Natural killer cell (primary cell): ENCODE measurements around the gene COPS2. TPM values are rescaled to one million over a fixed set of nuclear protein-coding genes. Genes with fewer than 3 reads are reported as not detected.

ENCODE experiments used
- ATAC-seq, 3 donors: fragments of 150-1000 bp in 2 of 3; fragments of 200-7000 bp in 1 of 3; cut with Tn5 transposase; 1 replicate in 1 of 3; 2 replicates in 2 of 3; pipeline ENCODE4 v1.10.0; 2021; ENCODE audit warnings: mild to moderate bottlenecking in 2 of 3, moderate library complexity in 2 of 3
- DNase-seq, 2 donors: peaks; one replicate each; pipeline versions ENCODE4 v3.0.0 to v3.0.0-alpha.2; 2013 to 2021; ENCODE audit warnings: mixed read lengths in 1 of 2
- H3K27ac ChIP-seq: one replicate; pipeline ENCODE4 v1.5.1; 2013; ENCODE audit warnings: mild to moderate bottlenecking, low read length
- H3K27me3 ChIP-seq: one replicate; pipeline ENCODE4 v1.6.1; 2013; ENCODE audit warnings: low read length; ENCODE audit not compliant: control insufficient read depth, insufficient read depth
- H3K36me3 ChIP-seq: one replicate; pipeline ENCODE4 v1.6.1; 2013; ENCODE audit warnings: low read length; ENCODE audit not compliant: control insufficient read depth, insufficient read depth
- H3K4me1 ChIP-seq: one replicate; pipeline ENCODE4 v1.6.1; 2013; ENCODE audit warnings: low read length; ENCODE audit not compliant: control insufficient read depth, insufficient read depth
- H3K4me3 ChIP-seq: one replicate; pipeline ENCODE4 v1.5.1; 2013; ENCODE audit warnings: low read length
- H3K9me3 ChIP-seq: one replicate; pipeline ENCODE4 v1.6.1; 2013; ENCODE audit warnings: low read length; ENCODE audit not compliant: control insufficient read depth, insufficient read depth
- H3K27ac Mint-ChIP-seq, 2 donors: one replicate each; pipeline ENCODE4 v1.8.0; 2022; ENCODE audit warnings: mild to moderate bottlenecking in 2 of 2, mixed read lengths in 2 of 2, moderate library complexity in 1 of 2
- H3K27me3 Mint-ChIP-seq, 2 donors: one replicate each; pipeline ENCODE4 v1.8.0; 2022; ENCODE audit warnings: low read depth in 2 of 2, mixed read lengths in 2 of 2
- H3K36me3 Mint-ChIP-seq: one replicate; pipeline ENCODE4 v1.8.0; 2022; ENCODE audit warnings: mixed read lengths
- H3K4me1 Mint-ChIP-seq, 2 donors: one replicate each; pipeline ENCODE4 v1.8.0; 2022; ENCODE audit warnings: mixed read lengths in 2 of 2
- H3K4me3 Mint-ChIP-seq: one replicate; pipeline ENCODE4 v1.8.0; 2022; ENCODE audit warnings: mild to moderate bottlenecking, moderate library complexity, mixed read lengths
- H3K9me3 Mint-ChIP-seq, 2 donors: one replicate each; pipeline ENCODE4 v1.8.0; 2022; ENCODE audit warnings: mixed read lengths in 2 of 2
- WGBS: methylation state at CpG from one replicate; pipeline ENCODE4 v1.1.7; 2013; ENCODE audit warnings: missing lambda C conversion rate; ENCODE audit not compliant: insufficient coverage; 5-methylcytosine and 5-hydroxymethylcytosine counted together
- intact Hi-C: fragments of 100-400 bp; cut with micrococcal nuclease; formaldehyde crosslinking; loops from one replicate; pipeline ENCODE4 v1.14.2; 2022
- total RNA-seq, 4 donors: library from RNA; stranded (reverse); fragments of 120-200 nt in 1 of 4; gene quantifications; one replicate each; pipeline versions ENCODE4 v1.2.3 to v1.2.4, GENCODE V29; 2013 to 2022
- TF ChIP-seq, protein P1 (sequence below): fragments of 200-600 bp; IDR thresholded peaks from one replicate; pipeline ENCODE4 v1.8.0; 2022; ENCODE audit warnings: antibody characterized with exemption

COPS2 gene
- total RNA-seq, 3 donors from 2014 or later (not counting 1 experiment from before 2014, with no cell fraction given): 77.6 to 90.7 (median 89.3) TPM

DNA sequence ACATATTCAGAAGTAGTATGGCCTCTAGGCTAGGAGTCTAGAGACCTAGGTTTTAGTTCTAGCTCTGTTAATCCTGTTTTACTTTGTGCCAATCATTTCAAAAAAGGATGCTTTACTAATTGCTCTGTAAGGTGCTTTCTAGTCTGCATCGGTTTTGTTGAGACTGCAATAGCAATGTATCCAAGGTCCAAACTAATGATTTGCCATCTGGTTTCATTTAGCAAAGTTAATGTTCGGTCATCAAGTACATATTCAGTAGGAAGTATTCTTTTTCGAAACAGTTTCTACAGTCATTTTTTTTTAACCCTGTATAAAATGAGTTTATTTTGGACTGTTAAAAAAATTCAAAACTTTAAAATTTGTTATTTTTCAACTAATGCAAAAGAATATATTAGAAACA lies 12.6 kb upstream of the COPS2 start:
- Mint-ChIP-seq H3K36me3 (no peaks in the 10 kb centered on the region), H3K27me3 (no peaks in the 10 kb centered on the region), H3K4me1 (peaks cover 34% of the 10 kb centered on the region in 2 donors), H3K9me3 (no peaks in the 10 kb centered on the region), H3K4me3 (no peak overlapping the region), H3K27ac (no peak overlapping the region)
- TF ChIP-seq, protein P1, sequence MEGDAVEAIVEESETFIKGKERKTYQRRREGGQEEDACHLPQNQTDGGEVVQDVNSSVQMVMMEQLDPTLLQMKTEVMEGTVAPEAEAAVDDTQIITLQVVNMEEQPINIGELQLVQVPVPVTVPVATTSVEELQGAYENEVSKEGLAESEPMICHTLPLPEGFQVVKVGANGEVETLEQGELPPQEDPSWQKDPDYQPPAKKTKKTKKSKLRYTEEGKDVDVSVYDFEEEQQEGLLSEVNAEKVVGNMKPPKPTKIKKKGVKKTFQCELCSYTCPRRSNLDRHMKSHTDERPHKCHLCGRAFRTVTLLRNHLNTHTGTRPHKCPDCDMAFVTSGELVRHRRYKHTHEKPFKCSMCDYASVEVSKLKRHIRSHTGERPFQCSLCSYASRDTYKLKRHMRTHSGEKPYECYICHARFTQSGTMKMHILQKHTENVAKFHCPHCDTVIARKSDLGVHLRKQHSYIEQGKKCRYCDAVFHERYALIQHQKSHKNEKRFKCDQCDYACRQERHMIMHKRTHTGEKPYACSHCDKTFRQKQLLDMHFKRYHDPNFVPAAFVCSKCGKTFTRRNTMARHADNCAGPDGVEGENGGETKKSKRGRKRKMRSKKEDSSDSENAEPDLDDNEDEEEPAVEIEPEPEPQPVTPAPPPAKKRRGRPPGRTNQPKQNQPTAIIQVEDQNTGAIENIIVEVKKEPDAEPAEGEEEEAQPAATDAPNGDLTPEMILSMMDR: no peak
- Histone ChIP-seq H3K27ac (no peak overlapping the region), H3K9me3 (no peaks in the 10 kb centered on the region), H3K36me3 (no peaks in the 10 kb centered on the region), H3K27me3 (no peaks in the 10 kb centered on the region), H3K4me1 (peaks cover 6% of the 10 kb centered on the region), H3K4me3 (no peak overlapping the region)
- intact Hi-C loops: no loop called here
- DNase-seq (no peak), ATAC-seq (no peak)
- WGBS: 88% methylated on average over 1 of the region's 3 CpGs

GRCh38 chr15:49164865-49165264 lies 9.5 kb upstream of the COPS2 start:
- intact Hi-C loops: no loop called here
- no peaks in the 10 kb centered on the region for H3K9me3 ChIP-seq

DNA sequence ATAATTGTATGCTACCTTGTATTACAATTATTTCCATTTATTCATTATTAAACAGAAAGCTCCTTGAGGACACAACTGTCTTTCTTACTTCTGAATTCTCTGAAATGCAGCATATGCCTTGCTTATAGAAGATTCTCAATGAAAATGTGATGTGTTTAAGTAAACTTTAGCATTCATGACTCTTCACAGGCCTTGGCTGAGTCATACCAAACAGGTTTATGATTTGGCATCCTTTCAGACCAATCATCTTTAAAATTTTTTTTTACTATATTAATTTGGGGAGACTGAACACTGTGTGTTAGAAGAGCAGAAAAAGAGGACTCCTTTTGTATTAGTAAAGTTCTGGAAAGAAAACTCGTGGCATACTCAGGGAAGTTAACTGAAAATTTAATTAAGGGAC lies 8.3 kb upstream of the COPS2 start:
- DNase-seq (no peak), ATAC-seq (no peak)
- H3K27ac ChIP-seq: no peak overlapping the region
- H3K36me3 ChIP-seq: peaks cover 5% of the 10 kb centered on the region
- no peaks in the 10 kb centered on the region for H3K27me3 ChIP-seq
- H3K4me3 Mint-ChIP-seq: no peak overlapping the region
- no peak overlapping the region for H3K27ac Mint-ChIP-seq
- no peaks in the 10 kb centered on the region for H3K27me3 Mint-ChIP-seq
- TF ChIP-seq, protein P1: no peak
- WGBS: no CpG with 5 or more reads among the region's 1 CpG
- intact Hi-C loops: no loop called here
- no peaks in the 10 kb centered on the region for H3K9me3 Mint-ChIP-seq
- no peaks in the 10 kb centered on the region for H3K4me1 Mint-ChIP-seq
- H3K4me3 ChIP-seq: no peak overlapping the region
- H3K4me1 ChIP-seq: no peaks in the 10 kb centered on the region
- no peaks in the 10 kb centered on the region for H3K9me3 ChIP-seq
- peaks cover 5% of the 10 kb centered on the region for H3K36me3 Mint-ChIP-seq

More at GRCh38 chr15:49164865-49165264, 9.5 kb upstream of the COPS2 start:
- no peaks in the 10 kb centered on the region for H3K4me1 ChIP-seq
- Mint-ChIP-seq H3K27ac (no peak overlapping the region), H3K4me1 (peaks cover 8% of the 10 kb centered on the region in 2 donors), H3K36me3 (peaks cover 5% of the 10 kb centered on the region), H3K27me3 (no peaks in the 10 kb centered on the region), H3K4me3 (no peak overlapping the region), H3K9me3 (no peaks in the 10 kb centered on the region)
- ATAC-seq: no peak
- no peak overlapping the region for H3K4me3 ChIP-seq
- H3K27me3 ChIP-seq: no peaks in the 10 kb centered on the region
- no peak overlapping the region for H3K27ac ChIP-seq
- peaks cover 5% of the 10 kb centered on the region for H3K36me3 ChIP-seq
- TF ChIP-seq, protein P1: no peak
- DNase-seq: no peak
